GM18951 (cell line): ENCODE measurements around the gene SMCO4.

Experiments used
- POLR2A ChIP-seq: IDR thresholded peaks from 4 replicates; pipeline ENCODE4 v1.6.1; 2011; ENCODE audit warnings: mild to moderate bottlenecking; ENCODE audit not compliant: insufficient read length, insufficient read depth; ENCODE audit errors: extremely low read depth
- in situ Hi-C: fragments of 300-500 bp; cut with MboI; formaldehyde crosslinking; loops from one replicate; pipeline ENCODE4 v1.12.0; 2022; ENCODE audit warnings: low sequenced_read_pairs, mixed read lengths, inconsistent platforms; ENCODE audit not compliant: unreplicated experiment

The SMCO4 gene

GRCh38 chr11:93528757-93529645 is 14.2 kb downstream of the SMCO4 start:
- in situ Hi-C loops = no loop called here
- no peak for TF ChIP-seq POLR2A

- in situ Hi-C loops = no loop called here
- TF ChIP-seq POLR2A = no peak
Observed at GRCh38 chr11:93528252-93528651, 14.9 kb downstream of the SMCO4 start.

GRCh38 chr11:93526641-93527583 is 16.3 kb downstream of the SMCO4 start:
- in situ Hi-C loops = no loop called here
- no peak for TF ChIP-seq POLR2A

GRCh38 chr11:93526346-93526633 is 16.9 kb downstream of the SMCO4 start:
- TF ChIP-seq POLR2A = no peak
- in situ Hi-C loops = no loop called here

GRCh38 chr11:93525601-93526345 is 17.4 kb downstream of the SMCO4 start:
- in situ Hi-C loops = no loop called here
- TF ChIP-seq POLR2A = no peak

GRCh38 chr11:93524858-93525257 is 18.3 kb downstream of the SMCO4 start:
- TF ChIP-seq POLR2A = no peak
- in situ Hi-C loops = no loop called here

- TF ChIP-seq POLR2A = no peak
- in situ Hi-C loops = no loop called here
Observed at GRCh38 chr11:93524173-93524536, 19.0 kb downstream of the SMCO4 start.

GRCh38 chr11:93520726-93521509 is 22.3 kb downstream of the SMCO4 start:
- no peak for TF ChIP-seq POLR2A
- in situ Hi-C loops = no loop called here

- in situ Hi-C loops = no loop called here
- TF ChIP-seq POLR2A = no peak
Observed at GRCh38 chr11:93519179-93519578, 24.0 kb downstream of the SMCO4 start.

GRCh38 chr11:93518081-93518480 is 25.1 kb downstream of the SMCO4 start:
- no peak for TF ChIP-seq POLR2A
- in situ Hi-C loops = no loop called here

GRCh38 chr11:93517611-93518010 is 25.6 kb downstream of the SMCO4 start:
- in situ Hi-C loops = no loop called here
- no peak for TF ChIP-seq POLR2A

GRCh38 chr11:93517041-93517440 is 26.1 kb downstream of the SMCO4 start:
- in situ Hi-C loops = no loop called here
- TF ChIP-seq POLR2A = no peak

- TF ChIP-seq POLR2A = no peak
- in situ Hi-C loops = no loop called here
Observed at GRCh38 chr11:93515441-93516025, 27.7 kb downstream of the SMCO4 start.
